GM20431 (cell line): ENCODE measurements around the gene ASPG.

Experiments
- in situ Hi-C: fragments of 300-500 bp; cut with MseI, MboI; formaldehyde crosslinking; loops from one replicate; pipeline ENCODE4 v1.15.0; 2020; ENCODE audit warnings: low sequenced_read_pairs; ENCODE audit not compliant: unreplicated experiment

The ASPG gene

DNA sequence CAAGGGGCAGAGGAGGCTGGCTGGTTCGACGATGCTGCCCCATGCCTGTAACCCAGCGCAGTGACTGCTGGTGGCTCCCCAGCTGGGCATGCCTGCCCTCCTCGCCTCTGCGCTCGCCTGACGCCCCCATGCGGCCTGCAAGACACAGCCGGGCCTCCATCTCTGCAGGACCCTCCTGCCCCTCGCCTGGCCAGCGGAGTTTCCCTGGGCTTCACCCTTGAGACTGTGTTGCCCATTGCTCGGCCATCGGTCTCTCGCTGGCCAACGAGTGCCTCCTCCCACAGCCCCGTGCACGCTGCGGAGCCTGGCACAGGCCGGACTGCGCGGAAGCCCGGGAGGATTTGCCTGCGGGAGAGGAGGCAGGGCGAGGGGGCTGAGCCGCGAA is 17.6 kb downstream of the ASPG start:
- in situ Hi-C loops, result no loop called here

- in situ Hi-C loops, result no loop called here
These were observed 18.1 kb downstream of the ASPG start for GRCh38 chr14:104103446-104104075.

DNA sequence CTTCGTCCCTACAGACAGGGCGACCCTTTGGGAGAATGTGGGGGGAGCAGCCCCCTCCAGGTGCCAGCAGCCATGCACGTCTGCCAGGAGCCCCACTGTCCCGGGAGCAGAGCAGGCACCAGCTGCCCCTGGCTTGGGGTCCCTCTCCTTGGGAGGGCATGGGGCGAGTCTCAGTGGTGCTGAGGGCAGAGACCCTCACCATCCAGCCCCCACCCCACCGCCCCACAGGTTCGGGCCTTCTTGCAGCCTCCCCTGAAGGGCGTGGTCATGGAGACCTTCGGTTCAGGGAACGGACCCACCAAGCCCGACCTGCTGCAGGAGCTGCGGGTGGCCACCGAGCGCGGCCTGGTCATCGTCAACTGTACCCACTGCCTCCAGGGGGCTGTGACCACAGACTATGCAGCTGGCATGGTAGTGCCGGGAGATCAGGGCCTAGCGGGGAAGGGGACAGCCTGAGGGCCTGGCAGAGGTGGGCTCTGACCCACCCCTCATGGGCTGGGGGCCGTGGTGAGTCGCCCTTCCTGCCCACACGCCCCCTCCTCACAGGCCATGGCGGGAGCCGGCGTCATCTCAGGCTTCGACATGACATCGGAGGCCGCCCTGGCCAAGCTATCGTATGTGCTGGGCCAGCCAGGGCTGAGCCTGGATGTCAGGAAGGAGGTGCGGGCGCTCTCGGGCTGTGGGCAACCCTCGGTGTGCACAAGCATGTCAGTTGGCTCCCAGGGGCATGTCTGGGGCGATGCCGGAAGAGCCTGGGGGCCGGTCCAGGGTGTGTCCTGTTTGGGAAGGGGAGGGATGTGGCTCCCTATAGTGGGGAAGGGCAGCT is 18.8 kb downstream of the ASPG start:
- in situ Hi-C loops, result no loop called here

- in situ Hi-C loops, result no loop called here
These were observed 19.7 kb downstream of the ASPG start for GRCh38 chr14:104105071-104105821.

GRCh38 chr14:104105822-104106470 is 20.4 kb downstream of the ASPG start:
- in situ Hi-C loops, result no loop called here

DNA sequence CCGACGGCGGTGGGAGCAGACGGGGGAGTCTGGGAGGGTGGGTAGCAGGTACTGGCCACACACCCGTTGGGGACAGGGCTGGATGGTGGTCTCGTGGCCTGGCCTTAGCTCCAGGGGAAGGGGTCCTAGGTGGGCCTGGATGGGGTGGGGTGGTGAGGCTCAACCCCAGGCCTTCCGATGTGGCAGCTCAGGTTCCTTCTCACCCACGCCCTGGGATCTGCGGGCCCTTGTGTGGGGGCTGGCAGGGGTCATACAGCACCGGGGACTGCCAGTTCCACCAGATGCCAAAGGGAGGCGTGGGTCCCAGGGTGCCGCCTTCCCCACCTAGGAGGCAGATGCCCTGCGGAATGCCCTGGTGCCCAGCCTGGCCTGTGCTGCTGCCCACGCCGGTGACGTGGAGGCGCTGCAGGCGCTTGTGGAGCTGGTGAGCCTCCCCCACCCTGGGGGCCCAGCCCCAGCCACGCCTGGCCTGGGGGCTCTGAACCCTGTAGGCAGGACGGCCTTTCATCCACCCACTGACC is 21.0 kb downstream of the ASPG start:
- in situ Hi-C loops, result no loop called here

DNA sequence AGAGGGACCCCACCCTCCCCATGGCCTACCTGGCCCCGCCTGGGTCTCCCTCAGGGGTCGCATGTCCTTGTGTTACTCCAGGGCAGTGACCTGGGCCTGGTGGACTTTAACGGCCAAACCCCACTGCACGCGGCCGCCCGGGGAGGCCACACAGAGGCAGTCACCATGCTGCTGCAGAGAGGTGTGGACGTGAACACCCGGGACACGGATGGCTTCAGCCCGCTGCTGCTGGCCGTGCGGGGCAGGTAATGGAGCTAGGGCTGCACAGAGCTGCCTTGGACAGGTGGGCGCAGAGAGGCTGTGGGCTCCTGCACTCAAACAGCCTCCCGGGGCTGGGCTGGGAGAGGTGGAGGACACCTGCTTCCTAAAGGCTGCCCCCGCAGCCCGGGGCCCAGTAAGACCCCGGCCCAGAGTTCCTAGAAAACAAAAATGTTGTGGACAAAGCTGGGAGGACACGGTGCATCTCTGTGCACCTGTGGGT is 21.6 kb downstream of the ASPG start:
- in situ Hi-C loops, result no loop called here

- in situ Hi-C loops, result no loop called here
These were observed 22.4 kb downstream of the ASPG start for GRCh38 chr14:104107611-104108569.

- in situ Hi-C loops, result no loop called here
These were observed 23.4 kb downstream of the ASPG start for GRCh38 chr14:104108570-104109541.

DNA sequence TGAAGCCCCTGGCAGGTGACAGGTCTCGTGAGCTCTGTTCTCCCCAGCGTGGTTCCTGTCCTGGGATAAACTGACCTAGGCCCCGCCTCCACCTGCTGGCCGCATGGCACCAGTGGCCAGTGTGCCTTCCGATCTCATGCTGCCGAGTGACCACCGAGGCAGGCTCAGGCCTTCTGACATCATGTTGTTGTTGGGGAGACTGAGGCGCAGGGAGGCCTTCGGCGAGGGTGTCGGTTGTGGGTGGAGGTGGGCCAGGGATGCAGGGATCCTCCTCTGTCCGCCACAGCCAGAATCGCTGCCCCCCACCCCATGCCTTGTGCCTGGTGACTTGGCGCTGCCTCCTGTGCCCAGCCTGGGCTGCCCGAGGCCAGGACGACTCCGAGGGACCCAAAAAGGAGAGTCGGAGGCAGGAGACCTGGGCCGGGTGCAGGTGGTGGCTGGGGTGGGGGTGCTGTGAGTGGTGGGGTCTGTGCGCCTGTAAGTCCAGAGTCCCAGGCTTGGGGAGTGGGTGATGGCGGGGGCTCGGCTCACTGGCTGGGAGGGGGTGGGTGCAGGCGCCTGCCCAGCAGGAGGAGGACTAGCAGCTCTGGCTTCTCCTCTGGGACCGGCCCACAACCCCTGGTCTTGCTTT is 24.3 kb downstream of the ASPG start:
- in situ Hi-C loops, result no loop called here

- in situ Hi-C loops, result no loop called here
These were observed 25.1 kb downstream of the ASPG start for GRCh38 chr14:104110491-104111209.

GRCh38 chr14:104111301-104112112 is 26.0 kb downstream of the ASPG start:
- in situ Hi-C loops, result no loop called here

DNA sequence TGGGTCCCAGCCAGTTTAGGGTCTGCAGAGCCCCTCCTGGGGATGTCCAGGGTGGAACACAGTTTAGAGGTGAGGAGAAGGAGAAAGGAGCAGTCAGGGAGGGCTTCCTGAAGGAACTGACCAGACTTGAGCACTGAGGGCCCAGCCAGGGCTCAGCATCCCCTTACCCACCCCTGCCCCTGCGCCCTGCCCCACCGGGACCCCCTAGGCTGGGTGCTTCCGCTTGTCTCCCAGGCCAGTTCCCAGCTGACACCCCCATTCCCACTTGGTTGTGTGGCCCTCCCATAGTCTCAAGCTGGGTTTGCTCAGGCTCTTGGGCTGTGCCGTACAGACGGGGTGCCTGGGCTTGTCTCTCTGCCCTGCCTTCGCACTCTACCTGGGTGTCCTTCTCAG is 26.6 kb downstream of the ASPG start:
- in situ Hi-C loops, result no loop called here

- in situ Hi-C loops, result no loop called here
These were observed 27.4 kb downstream of the ASPG start for GRCh38 chr14:104112609-104113571.
